HEK293 (cell line): ENCODE results near the gene SYNCRIP.
A peak's percentile ranks its signal among the peaks of the same experiment; 100 is the strongest.

Experiments used
- CTCF ChIA-PET: fragments of 350-600 bp; formaldehyde crosslinking; extraction: SDS; loops from one replicate; lab custom pipeline; 2021; ENCODE audit warnings: antibody characterized with exemption; lab: Yijun Ruan, JAX
- POLR2A ChIA-PET: fragments of 300-600 bp; formaldehyde crosslinking; extraction: SDS; loops from one replicate; lab custom pipeline; 2020; ENCODE audit warnings: antibody characterized with exemption, inconsistent platforms; lab: Yijun Ruan, JAX
- H3K27ac ChIP-seq: fragments of 200-500 bp; sonication (Bioruptor generic); 2 replicates; pipeline ENCODE4 v1.5.1; 2014; ENCODE audit warnings: low read depth, low read length, control low read depth, inconsistent platforms; ENCODE audit errors: extremely low read depth
- H3K36me3 ChIP-seq, 2 experiments: fragments of 200-500 bp in 1 of 2; sonication (Bioruptor generic) in 1 of 2; 1 replicate in 1 of 2; 2 replicates in 1 of 2; pipeline ENCODE4 v1.5.1; 2014 to 2017; ENCODE audit warnings: inconsistent platforms in 2 of 2, low read length in 2 of 2; ENCODE audit not compliant: control insufficient read depth in 2 of 2, insufficient read depth in 1 of 2
- H3K4me1 ChIP-seq: fragments of 200-500 bp; sonication (Bioruptor generic); 2 replicates; pipeline ENCODE4 v1.5.1; 2014; ENCODE audit warnings: mild to moderate bottlenecking, low read length, inconsistent platforms; ENCODE audit not compliant: control insufficient read depth, insufficient read depth
- H3K4me3 ChIP-seq: 2 replicates; pipeline ENCODE4 v1.5.1; 2011; ENCODE audit warnings: low read depth, mild to moderate bottlenecking, control low read depth, low read length, moderate library complexity
- H3K9me3 ChIP-seq: fragments of 200-500 bp; sonication (Bioruptor generic); 2 replicates; pipeline ENCODE4 v1.5.1; 2014; ENCODE audit warnings: low read depth, low read length, inconsistent platforms; ENCODE audit not compliant: control insufficient read depth, insufficient read depth
- MZF1 ChIP-seq: fragments of 450-650 bp; formaldehyde crosslinking; IDR thresholded peaks from 2 replicates; pipeline ENCODE4 v1.5.1; 2017; ENCODE audit warnings: missing biosample characterization, missing genetic modification characterization, borderline replicate concordance
- OVOL3 ChIP-seq: fragments of 450-650 bp; formaldehyde crosslinking; IDR thresholded peaks from 2 replicates; pipeline ENCODE4 v1.5.1; 2016; ENCODE audit warnings: missing biosample characterization, missing genetic modification characterization
- PRDM1 ChIP-seq: fragments of 450-650 bp; formaldehyde crosslinking; IDR thresholded peaks from 2 replicates; pipeline ENCODE4; 2016; ENCODE audit warnings: missing biosample characterization, missing genetic modification characterization
- SCRT1 ChIP-seq: fragments of 450-650 bp; formaldehyde crosslinking; IDR thresholded peaks from 2 replicates; pipeline ENCODE4 v1.5.1; 2016; ENCODE audit warnings: missing biosample characterization, missing genetic modification characterization, borderline replicate concordance
- SP2 ChIP-seq: fragments of 450-650 bp; formaldehyde crosslinking; IDR thresholded peaks from 2 replicates; pipeline ENCODE4 v1.5.1; 2016; ENCODE audit warnings: missing biosample characterization, missing genetic modification characterization
- SP3 ChIP-seq: fragments of 450-650 bp; formaldehyde crosslinking; IDR thresholded peaks from 2 replicates; pipeline ENCODE4 v1.5.1; 2016; ENCODE audit warnings: missing biosample characterization, missing genetic modification characterization
- SP7 ChIP-seq: fragments of 450-650 bp; formaldehyde crosslinking; IDR thresholded peaks from 2 replicates; pipeline ENCODE4 v1.5.1; 2016; ENCODE audit warnings: missing biosample characterization, missing genetic modification characterization
- WT1 ChIP-seq: fragments of 450-650 bp; formaldehyde crosslinking; IDR thresholded peaks from 2 replicates; pipeline ENCODE4 v1.5.1; 2016; ENCODE audit warnings: missing biosample characterization, missing genetic modification characterization
- ZBTB21 ChIP-seq: fragments of 450-650 bp; formaldehyde crosslinking; IDR thresholded peaks from 2 replicates; pipeline ENCODE4 v1.5.1; 2017; ENCODE audit warnings: missing biosample characterization, missing genetic modification characterization
- ZFP37 ChIP-seq: fragments of 450-650 bp; formaldehyde crosslinking; IDR thresholded peaks from 2 replicates; pipeline ENCODE4 v1.5.1; 2016; ENCODE audit warnings: missing biosample characterization, missing genetic modification characterization
- ZFP69B ChIP-seq: fragments of 450-650 bp; formaldehyde crosslinking; IDR thresholded peaks from 2 replicates; pipeline ENCODE4 v1.5.1; 2016; ENCODE audit warnings: missing biosample characterization, missing genetic modification characterization
- ZIC2 ChIP-seq: fragments of 450-650 bp; formaldehyde crosslinking; IDR thresholded peaks from 2 replicates; pipeline ENCODE4 v1.5.1; 2016; ENCODE audit warnings: missing biosample characterization, missing genetic modification characterization
- ZNF112 ChIP-seq: fragments of 450-650 bp; formaldehyde crosslinking; IDR thresholded peaks from 2 replicates; pipeline ENCODE4 v1.5.0; 2017; ENCODE audit warnings: missing biosample characterization, missing genetic modification characterization
- ZNF148 ChIP-seq: fragments of 450-650 bp; formaldehyde crosslinking; IDR thresholded peaks from 2 replicates; pipeline ENCODE4 v1.5.0; 2017; ENCODE audit warnings: missing biosample characterization, missing genetic modification characterization, borderline replicate concordance
- ZNF560 ChIP-seq: fragments of 450-650 bp; formaldehyde crosslinking; IDR thresholded peaks from 2 replicates; pipeline ENCODE4 v1.5.1; 2017; ENCODE audit warnings: missing biosample characterization, missing genetic modification characterization, borderline replicate concordance
- ZNF596 ChIP-seq: fragments of 450-650 bp; IDR thresholded peaks from 2 replicates; pipeline ENCODE4 v1.5.0; 2018; ENCODE audit warnings: missing biosample characterization, mild to moderate bottlenecking, missing genetic modification characterization, moderate library complexity
- ZNF623 ChIP-seq: fragments of 450-650 bp; formaldehyde crosslinking; IDR thresholded peaks from 2 replicates; pipeline ENCODE4 v1.5.1; 2016; ENCODE audit warnings: missing biosample characterization, missing genetic modification characterization
- ZNF660 ChIP-seq: fragments of 450-650 bp; IDR thresholded peaks from 2 replicates; pipeline ENCODE4 v1.5.1; 2018; ENCODE audit warnings: missing biosample characterization, mild to moderate bottlenecking, missing genetic modification characterization
- ZNF692 ChIP-seq: fragments of 450-650 bp; formaldehyde crosslinking; IDR thresholded peaks from 2 replicates; pipeline ENCODE4 v1.5.1; 2016; ENCODE audit warnings: missing biosample characterization, missing genetic modification characterization
- ZNF701 ChIP-seq: fragments of 450-650 bp; formaldehyde crosslinking; IDR thresholded peaks from 2 replicates; pipeline ENCODE4 v1.5.1; 2016; ENCODE audit warnings: missing biosample characterization, missing genetic modification characterization
- ZNF76 ChIP-seq: fragments of 450-650 bp; formaldehyde crosslinking; IDR thresholded peaks from 2 replicates; pipeline ENCODE4; 2016; ENCODE audit warnings: low read depth, missing biosample characterization, missing genetic modification characterization, borderline replicate concordance
- ZNF792 ChIP-seq: fragments of 450-650 bp; formaldehyde crosslinking; IDR thresholded peaks from 2 replicates; pipeline ENCODE4 v1.5.1; 2016; ENCODE audit warnings: missing biosample characterization, missing genetic modification characterization
- TF ChIP-seq, protein P1 (sequence below): fragments of 450-650 bp; formaldehyde crosslinking; IDR thresholded peaks from 2 replicates; pipeline ENCODE4 v1.5.1; 2016; ENCODE audit warnings: missing biosample characterization, missing genetic modification characterization

Gene SYNCRIP

DNA sequence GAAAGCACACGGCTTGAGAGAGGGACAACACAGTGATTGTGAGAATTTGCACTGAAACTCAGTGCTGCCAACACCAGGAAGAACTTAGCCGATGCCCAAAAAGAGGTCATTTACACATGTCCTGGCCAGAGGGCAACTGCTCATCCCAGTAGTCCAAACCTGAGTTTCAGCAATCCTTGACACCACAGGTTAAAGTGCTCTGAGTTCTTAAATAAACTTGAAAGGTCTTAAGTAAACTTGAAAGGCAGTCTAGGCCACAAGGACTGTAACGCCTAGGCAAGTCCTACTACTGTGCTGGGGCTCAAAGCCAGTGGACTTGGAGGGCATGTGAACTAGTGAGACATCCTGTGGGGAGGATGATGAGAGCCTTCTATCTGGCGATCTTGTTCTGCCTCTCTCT, 63.1 kb downstream of the SYNCRIP start:
- CTCF ChIA-PET: no interaction called here
- Histone ChIP-seq H3K9me3 (no peaks in the 10 kb centered on the region), H3K4me1 (peaks cover 13% of the 10 kb centered on the region), H3K27ac (no peak overlapping the region), H3K4me3 (no peak overlapping the region), H3K36me3 (no peaks in the 10 kb centered on the region)
- TF ChIP-seq SP3 (tag by site-specific recombination) (no peak), ZNF560 (tag by site-specific recombination) (no peak), MZF1 (tag by site-specific recombination) (no peak), ZNF792 (no peak), ZNF112 (no peak), SCRT1 (tag by site-specific recombination) (no peak), WT1 (tag by site-specific recombination) (no peak), SP7 (no peak), ZBTB21 (tag by site-specific recombination) (no peak), OVOL3 (no peak)
- TF ChIP-seq, protein P1, sequence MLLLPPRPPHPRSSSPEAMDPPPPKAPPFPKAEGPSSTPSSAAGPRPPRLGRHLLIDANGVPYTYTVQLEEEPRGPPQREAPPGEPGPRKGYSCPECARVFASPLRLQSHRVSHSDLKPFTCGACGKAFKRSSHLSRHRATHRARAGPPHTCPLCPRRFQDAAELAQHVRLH (tag by site-specific recombination): no peak
- POLR2A ChIA-PET: interaction anchor here (2.5 kb wide), 1 partner anchor 99 kb away, joined by 7 read pairs; no protein-coding TSS in a partner anchor

DNA sequence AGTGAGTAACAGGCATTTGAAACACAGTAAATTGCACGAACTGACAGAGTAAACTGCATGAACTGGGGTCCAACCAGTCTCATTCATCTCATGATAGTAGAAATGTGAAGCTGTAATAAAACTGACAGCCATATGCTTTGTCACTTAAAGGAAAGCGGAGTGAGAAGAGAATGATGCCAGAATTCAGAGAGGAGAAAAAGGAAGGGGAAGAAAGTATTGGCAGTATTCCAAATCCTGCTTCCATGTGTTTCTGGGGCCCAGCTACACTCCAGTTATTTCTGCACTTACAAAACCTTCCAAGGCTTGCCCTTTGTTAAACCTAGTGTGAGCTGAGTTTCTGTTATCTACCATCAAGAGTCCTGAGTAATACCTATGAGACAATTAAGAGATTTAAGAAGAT, 66.2 kb downstream of the SYNCRIP start:
- Histone ChIP-seq H3K4me1 (peaks cover 13% of the 10 kb centered on the region), H3K36me3 (peaks cover 0 to 3% of the 10 kb centered on the region in 2 experiments; a peak in 1 of 3 replicates), H3K27ac (no peak overlapping the region), H3K9me3 (no peaks in the 10 kb centered on the region), H3K4me3 (no peak overlapping the region)
- TF ChIP-seq PRDM1 (tag by site-specific recombination) (peak; percentile 72), ZFP69B (tag by site-specific recombination) (no peak), ZFP37 (tag by site-specific recombination) (no peak), SP3 (tag by site-specific recombination) (no peak), ZNF701 (tag by site-specific recombination) (no peak), ZNF623 (no peak), ZIC2 (tag by site-specific recombination) (no peak), ZNF148 (tag by site-specific recombination) (no peak), ZNF692 (tag by site-specific recombination) (0 out of 2 replicates have a peak, but pooled peaks have one; percentile 15), ZNF76 (tag by site-specific recombination) (no peak), SP2 (tag by site-specific recombination) (no peak), ZNF660 (tag by site-specific recombination) (0 out of 2 replicates have a peak, but pooled peaks have one; percentile 18), ZNF596 (tag by site-specific recombination) (no peak)
- CTCF ChIA-PET: no interaction called here
- POLR2A ChIA-PET: no interaction called here
